Pancreas (tissue), 10 donors: ENCODE results near the gene CDH4. TPM values are rescaled to one million over a fixed set of nuclear protein-coding genes. Genes with fewer than 3 reads are reported as not detected.

Source experiments
- ATAC-seq, 4 donors: fragments of 200-7000 bp; cut with Tn5 transposase; one replicate each; pipeline versions ENCODE4 v1.8.0 to v1.9.1; 2020; ENCODE audit warnings: mild to moderate bottlenecking in 4 of 4, moderate library complexity in 4 of 4
- DNase-seq, 6 donors: peaks; one replicate each; pipeline ENCODE4 v3.0.0-alpha.2; 2020
- FAIRE-seq: peaks from 2 replicates; lab custom pipeline; 2012; peaks lifted over from hg19 to GRCh38; lab: Jason Lieb, UNC
- H3K27ac ChIP-seq, 4 donors: fragments of 200-600 bp; sonication (generic); 1 replicate in 3 of 4; 2 replicates in 1 of 4; pipeline versions ENCODE4 v1.5.0 to v1.8.0; 2020
- H3K27me3 ChIP-seq, 4 donors: fragments of 200-600 bp; one replicate each; pipeline ENCODE4 v1.8.0; 2021
- H3K36me3 ChIP-seq, 3 donors: fragments of 200-600 bp; sonication (generic) in 1 of 3; one replicate each; pipeline versions ENCODE4 v1.5.0 to v1.8.0; 2020 to 2021
- H3K4me1 ChIP-seq, 3 donors: fragments of 200-600 bp; one replicate each; pipeline ENCODE4 v1.8.0; 2021
- H3K4me3 ChIP-seq, 4 donors: fragments of 200-600 bp; sonication (generic) in 2 of 4; one replicate each; pipeline versions ENCODE4 v1.5.0 to v1.8.0; 2020 to 2021
- H3K9me3 ChIP-seq, 4 donors: fragments of 200-600 bp; one replicate each; pipeline ENCODE4 v1.8.0; 2021
- CTCF ChIP-seq, 4 donors: fragments of 200-600 bp; sonication (generic) in 3 of 4; IDR thresholded peaks; one replicate each; pipeline versions ENCODE4 v1.5.0 to v1.8.0; 2021; ENCODE audit warnings: antibody characterized with exemption in 4 of 4
- WGBS, 2 donors: extraction: QIAGEN DNeasy Blood & Tissue Kit; methylation state at CpG; one replicate each; pipeline ENCODE4 v1.1.7; 2013; 5-methylcytosine and 5-hydroxymethylcytosine counted together
- intact Hi-C, 3 donors: fragments of 100-400 bp; cut with DNase I; formaldehyde crosslinking; loops; one replicate each; pipeline versions ENCODE4 v1.11.1 to v1.14.2; 2022
- polyA plus RNA-seq, 2 donors: library from polyadenylated mRNA; stranded (reverse); fragments of 200-250 nt; gene quantifications; one replicate each; pipeline ENCODE4 v1.2.3, GENCODE V29; 2013
- total RNA-seq, 6 donors: library from RNA; stranded (reverse); fragmentation: NEBNext Ultra II Directional in 4 of 6; extraction: Animal tissue kit (Norgen Biotek cat#: 25700) in 4 of 6; gene quantifications; one replicate each; pipeline versions ENCODE4 v1.2.1 to v1.2.4, GENCODE V29; 2021 to 2023
- donor health status: healthy with polysubstance abuse.
- donor health status: DM: no; HTN: no; CAD: no; lungs with moderate emphysema.
- donor health status: DM: no; HTN: no; CAD: no.
- donor health status: control.
- donor health status: control.
- donor health status: Bipolar disorder and iron deficiency.
- donor health status: DM: yes; HTN: yes; CAD: no.
- donor health status: DM: no; HTN: no; CAD: no.
- donor health status: DM: no; HTN: no; CAD: no.
- donor health status: DM: yes; HTN: yes; CAD: no.

Gene CDH4
- total and polyA plus RNA-seq, 8 donors = 0.04 to 1.4 (median 0.27) TPM

- intact Hi-C loops = no loop called here
- Histone ChIP-seq H3K4me3 (no peak overlapping the region), H3K4me1 (no peaks in the 10 kb centered on the region), H3K27me3 (no peaks in the 10 kb centered on the region), H3K36me3 (no peaks in the 10 kb centered on the region), H3K27ac (no peak overlapping the region), H3K9me3 (no peaks in the 10 kb centered on the region)
- WGBS, 2 donors = 36 to 52% methylated on average over 3 of the region's 3 CpGs
- TF ChIP-seq CTCF (IDR thresholded peaks at IDR 0.05) = no peak
- FAIRE-seq = no peak
- no peak for DNase-seq
- ATAC-seq = no peak
Observed at GRCh38 chr20:61748376-61748775, 496.3 kb downstream of the CDH4 start.

GRCh38 chr20:61749406-61750075 lies 497.5 kb downstream of the CDH4 start:
- Histone ChIP-seq H3K36me3 (no peaks in the 10 kb centered on the region), H3K4me1 (no peaks in the 10 kb centered on the region), H3K9me3 (no peaks in the 10 kb centered on the region), H3K4me3 (no peak overlapping the region), H3K27ac (no peak overlapping the region), H3K27me3 (no peaks in the 10 kb centered on the region)
- no peak for FAIRE-seq
- no peak for ATAC-seq
- intact Hi-C loops = no loop called here
- TF ChIP-seq CTCF (IDR thresholded peaks at IDR 0.05) = no peak
- WGBS, 2 donors = 52 to 71% methylated on average over 6 of the region's 6 CpGs
- DNase-seq = no peak

- 60 to 61% methylated on average over 1 of the region's 1 CpG for WGBS, 2 donors
- no peaks in the 10 kb centered on the region for H3K27me3 ChIP-seq
- H3K36me3 ChIP-seq = no peaks in the 10 kb centered on the region
- intact Hi-C loops = no loop called here
- FAIRE-seq (no peak), DNase-seq (no peak), ATAC-seq (no peak)
- no peaks in the 10 kb centered on the region for H3K4me1 ChIP-seq
- TF ChIP-seq CTCF (IDR thresholded peaks at IDR 0.05) = no peak
- no peak overlapping the region for H3K4me3 ChIP-seq
- H3K27ac ChIP-seq = no peak overlapping the region
- no peaks in the 10 kb centered on the region for H3K9me3 ChIP-seq
Observed at GRCh38 chr20:61750093-61750492, 498.0 kb downstream of the CDH4 start.

GRCh38 chr20:61752576-61752975 lies 500.5 kb downstream of the CDH4 start:
- FAIRE-seq = no peak
- peak in 1 of 6 donors; percentile 18 for DNase-seq
- intact Hi-C loops = no loop called here

More at GRCh38 chr20:61752576-61752975, 500.5 kb downstream of the CDH4 start:
- no peaks in the 10 kb centered on the region for H3K4me1 ChIP-seq
- H3K9me3 ChIP-seq = no peaks in the 10 kb centered on the region
- no peak overlapping the region for H3K4me3 ChIP-seq
- no peak for ATAC-seq
- H3K27ac ChIP-seq = no peak overlapping the region
- H3K27me3 ChIP-seq = no peaks in the 10 kb centered on the region
- 75 to 82% methylated on average over 8 of the region's 8 CpGs for whole genome bisulfite sequencing, 2 donors
- no peaks in the 10 kb centered on the region for H3K36me3 ChIP-seq
- no peak for TF ChIP-seq CTCF (IDR thresholded peaks at IDR 0.05)
